ENCODE measurements around the gene GRB2. TPM values are rescaled to one million over a fixed set of nuclear protein-coding genes. Genes with fewer than 3 reads are reported as not detected.

GRB2 gene
- total and polyA plus RNA-seq, 10 of the 15 experiments (the other 5 are each of a cell fraction or from before 2014, with no cell fraction given), result 113 to 268 (median 158) TPM

- TF ChIP-seq ZNF274 (IDR thresholded peaks at IDR 0.05; ENCODE audit: insufficient read depth, insufficient read length) (no peak), PML (IDR thresholded peaks at IDR 0.05; ENCODE audit: low read length) (no peak; the same call in 1 of the 2 replicates), RAD21 (IDR thresholded peaks at IDR 0.05; ENCODE audit: insufficient read depth, low read depth, low read length) (peak; percentile 40; the same call in 1 of the 2 replicates), RCOR1 (conservative IDR thresholded peaks at IDR 0.05; ENCODE audit: low read depth, low read length) (0 out of 2 replicates have a peak, but pooled peaks have one; percentile 68), ZNF207 (IDR thresholded peaks at IDR 0.05; ENCODE audit: borderline replicate concordance) (peak; percentile 68), IRF3 (IDR thresholded peaks at IDR 0.05) (no peak), NFYB (IDR thresholded peaks at IDR 0.05; ENCODE audit: insufficient read depth, low read depth, low read length) (no peak), TCF12 (IDR thresholded peaks at IDR 0.05; ENCODE audit: low read depth, low read length) (no peak), RB1 (IDR thresholded peaks at IDR 0.05; ENCODE audit: borderline replicate concordance) (peak; percentile 67; the same call in 1 of the 2 replicates), ZNF217 (IDR thresholded peaks at IDR 0.05) (peak; percentile 9; the same call in 1 of the 2 replicates), ATF3 (IDR thresholded peaks at IDR 0.05; ENCODE audit: borderline replicate concordance, extremely low read depth, low read depth, low read length) (peak; percentile 76), SMAD5 (IDR thresholded peaks at IDR 0.05; ENCODE audit: low read depth) (peak; percentile 50; the same call in 1 of the 2 replicates), RELB (IDR thresholded peaks at IDR 0.05; ENCODE audit: low read depth) (no peak), TARDBP (IDR thresholded peaks at IDR 0.05; ENCODE audit: borderline replicate concordance) (no peak), PAX5 (IDR thresholded peaks at IDR 0.05; ENCODE audit: borderline replicate concordance, low read depth, low read length) (no peak), BHLHE40 (IDR thresholded peaks at IDR 0.05; ENCODE audit: borderline replicate concordance in 1 of 2, low read depth in 2 of 2, low read length in 1 of 2) (peak; percentile 37 to 67; a peak in 3 of 4 replicates), SUPT20H (IDR thresholded peaks at IDR 0.05; ENCODE audit: borderline replicate concordance, control insufficient read depth, low read depth, low read length) (no peak), CREB1 (IDR thresholded peaks at IDR 0.05; ENCODE audit: low read depth) (peak; percentile 90), RFX5 (IDR thresholded peaks at IDR 0.05; ENCODE audit: low read depth, low read length) (no peak), SMAD1 (IDR thresholded peaks at IDR 0.05; ENCODE audit: low read depth, partially characterized antibody) (no peak), ZNF622 (IDR thresholded peaks at IDR 0.05) (no peak)
- TF ChIP-seq, protein P1, sequence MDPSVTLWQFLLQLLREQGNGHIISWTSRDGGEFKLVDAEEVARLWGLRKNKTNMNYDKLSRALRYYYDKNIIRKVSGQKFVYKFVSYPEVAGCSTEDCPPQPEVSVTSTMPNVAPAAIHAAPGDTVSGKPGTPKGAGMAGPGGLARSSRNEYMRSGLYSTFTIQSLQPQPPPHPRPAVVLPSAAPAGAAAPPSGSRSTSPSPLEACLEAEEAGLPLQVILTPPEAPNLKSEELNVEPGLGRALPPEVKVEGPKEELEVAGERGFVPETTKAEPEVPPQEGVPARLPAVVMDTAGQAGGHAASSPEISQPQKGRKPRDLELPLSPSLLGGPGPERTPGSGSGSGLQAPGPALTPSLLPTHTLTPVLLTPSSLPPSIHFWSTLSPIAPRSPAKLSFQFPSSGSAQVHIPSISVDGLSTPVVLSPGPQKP (IDR thresholded peaks at IDR 0.05; ENCODE audit: low read depth, low read length), result peak; percentile 41; the same call in 1 of the 2 replicates
- TF ChIP-seq, protein P2, sequence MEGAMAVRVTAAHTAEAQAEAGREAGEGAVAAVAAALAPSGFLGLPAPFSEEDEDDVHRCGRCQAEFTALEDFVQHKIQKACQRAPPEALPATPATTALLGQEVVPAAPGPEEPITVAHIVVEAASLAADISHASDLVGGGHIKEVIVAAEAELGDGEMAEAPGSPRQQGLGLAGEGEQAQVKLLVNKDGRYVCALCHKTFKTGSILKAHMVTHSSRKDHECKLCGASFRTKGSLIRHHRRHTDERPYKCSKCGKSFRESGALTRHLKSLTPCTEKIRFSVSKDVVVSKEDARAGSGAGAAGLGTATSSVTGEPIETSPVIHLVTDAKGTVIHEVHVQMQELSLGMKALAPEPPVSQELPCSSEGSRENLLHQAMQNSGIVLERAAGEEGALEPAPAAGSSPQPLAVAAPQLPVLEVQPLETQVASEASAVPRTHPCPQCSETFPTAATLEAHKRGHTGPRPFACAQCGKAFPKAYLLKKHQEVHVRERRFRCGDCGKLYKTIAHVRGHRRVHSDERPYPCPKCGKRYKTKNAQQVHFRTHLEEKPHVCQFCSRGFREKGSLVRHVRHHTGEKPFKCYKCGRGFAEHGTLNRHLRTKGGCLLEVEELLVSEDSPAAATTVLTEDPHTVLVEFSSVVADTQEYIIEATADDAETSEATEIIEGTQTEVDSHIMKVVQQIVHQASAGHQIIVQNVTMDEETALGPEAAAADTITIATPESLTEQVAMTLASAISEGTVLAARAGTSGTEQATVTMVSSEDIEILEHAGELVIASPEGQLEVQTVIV (IDR thresholded peaks at IDR 0.05; ENCODE audit: borderline replicate concordance, partially characterized antibody), result no peak
These were observed 134.1 kb downstream of the GRB2 start (continued) for GRCh38 chr17:75271233-75271954.

Measured in GM12878 (cell line).